Measurements from ENCODE around the gene DCAF15.
"Not testable (repeated sequence)": the region's sequence is repeated elsewhere in the genome, so short reads cannot be mapped to it uniquely, and the experiment has no call there.

Gene DCAF15

GRCh38 chr19:13963603-13964105 lies 11.3 kb downstream of the DCAF15 start:
- no peak overlapping the region for H3K4me3 ChIP-seq (replicated peaks in 1 of 2; ENCODE audit: low read depth in 2 of 2, low read length in 2 of 2)
- DNase-seq (ENCODE audit: low read depth in 2 of 2) = no peak
- no peak for TF ChIP-seq CTCF (IDR thresholded peaks at IDR 0.05; ENCODE audit: low read depth, low read length)

- no peak for DNase-seq (ENCODE audit: low read depth in 2 of 2)
- H3K4me3 ChIP-seq (replicated peaks in 1 of 2; ENCODE audit: low read depth in 2 of 2, low read length in 2 of 2) = no peak overlapping the region
- TF ChIP-seq CTCF (IDR thresholded peaks at IDR 0.05; ENCODE audit: low read depth, low read length) = no peak
These were observed 12.5 kb downstream of the DCAF15 start for GRCh38 chr19:13964776-13965175.

- no peak for DNase-seq (ENCODE audit: low read depth in 2 of 2)
- TF ChIP-seq CTCF (IDR thresholded peaks at IDR 0.05; ENCODE audit: low read depth, low read length) = no peak
- H3K4me3 ChIP-seq (replicated peaks in 1 of 2; ENCODE audit: low read depth in 2 of 2, low read length in 2 of 2) = no peak overlapping the region
These were observed 13.1 kb downstream of the DCAF15 start for GRCh38 chr19:13965377-13965896.

- no peak for TF ChIP-seq CTCF (IDR thresholded peaks at IDR 0.05; ENCODE audit: low read depth, low read length)
- DNase-seq (ENCODE audit: low read depth in 2 of 2) = no peak
- no peak overlapping the region for H3K4me3 ChIP-seq (replicated peaks in 1 of 2; ENCODE audit: low read depth in 2 of 2, low read length in 2 of 2)
These were observed 13.8 kb downstream of the DCAF15 start for GRCh38 chr19:13965926-13966683.

GRCh38 chr19:13966684-13967128 lies 14.4 kb downstream of the DCAF15 start:
- DNase-seq (ENCODE audit: low read depth in 2 of 2) = no peak
- no peak overlapping the region for H3K4me3 ChIP-seq (replicated peaks in 1 of 2; ENCODE audit: low read depth in 2 of 2, low read length in 2 of 2)
- TF ChIP-seq CTCF (IDR thresholded peaks at IDR 0.05; ENCODE audit: low read depth, low read length) = no peak

- H3K4me3 ChIP-seq (replicated peaks in 1 of 2; ENCODE audit: low read depth in 2 of 2, low read length in 2 of 2); DNase-seq (ENCODE audit: low read depth in 2 of 2): not testable (repeated sequence)
These were observed 14.9 kb downstream of the DCAF15 start for GRCh38 chr19:13967206-13967605.

- TF ChIP-seq CTCF (IDR thresholded peaks at IDR 0.05; ENCODE audit: low read depth, low read length) = no peak
- no peak for DNase-seq (ENCODE audit: low read depth in 2 of 2)
- H3K4me3 ChIP-seq (replicated peaks in 1 of 2; ENCODE audit: low read depth in 2 of 2, low read length in 2 of 2) = no peak overlapping the region
These were observed 16.1 kb downstream of the DCAF15 start for GRCh38 chr19:13968383-13968935.

Measured in cardiac fibroblast (primary cell).